ENCODE results near the gene IGSF21.

GRCh38 chr1:18157352-18157751 lies 49.8 kb downstream of the IGSF21 start:
- TF ChIP-seq POLR2A (IDR thresholded peaks at IDR 0.05) (no peak), CTCF (IDR thresholded peaks at IDR 0.05) (no peak)
